Activated CD4-positive, alpha-beta T cell treated with anti-CD3 and anti-CD28 coated beads, Interleukin-2, amount 10 ng/mL, durations not matched to agents 7 days and 5 days (primary cell): ENCODE measurements around the gene NKAIN2. TPM values are rescaled to one million over a fixed set of nuclear protein-coding genes. Genes with fewer than 3 reads are reported as not detected.

Experiments
- total RNA-seq, 2 experiments: library from RNA; stranded (reverse); gene quantifications; one replicate each; pipeline ENCODE4 v1.2.3, GENCODE V29; 2021

The NKAIN2 gene
- total RNA-seq, 2 experiments from 2014 or later, result not detected

Other genes with a start within 250 kb of the NKAIN2 start
- gene TRDN, start 166.9 kb upstream of the NKAIN2 start, total RNA-seq, result not detected